Pancreas (tissue), 10 donors: Measurements from ENCODE around the gene EIF4EBP2. TPM values are rescaled to one million over a fixed set of nuclear protein-coding genes. Genes with fewer than 3 reads are reported as not detected.

Experiments
- ATAC-seq, 4 donors: fragments of 200-7000 bp; cut with Tn5 transposase; one replicate each; pipeline versions ENCODE4 v1.8.0 to v1.9.1; 2020; ENCODE audit warnings: mild to moderate bottlenecking in 4 of 4, moderate library complexity in 4 of 4
- DNase-seq, 6 donors: peaks; one replicate each; pipeline ENCODE4 v3.0.0-alpha.2; 2020
- FAIRE-seq: peaks from 2 replicates; lab custom pipeline; 2012; peaks lifted over from hg19 to GRCh38; lab: Jason Lieb, UNC
- H3K27ac ChIP-seq, 4 donors: fragments of 200-600 bp; sonication (generic); 1 replicate in 3 of 4; 2 replicates in 1 of 4; pipeline versions ENCODE4 v1.5.0 to v1.8.0; 2020
- H3K27me3 ChIP-seq, 4 donors: fragments of 200-600 bp; one replicate each; pipeline ENCODE4 v1.8.0; 2021
- H3K36me3 ChIP-seq, 3 donors: fragments of 200-600 bp; sonication (generic) in 1 of 3; one replicate each; pipeline versions ENCODE4 v1.5.0 to v1.8.0; 2020 to 2021
- H3K4me1 ChIP-seq, 3 donors: fragments of 200-600 bp; one replicate each; pipeline ENCODE4 v1.8.0; 2021
- H3K4me3 ChIP-seq, 4 donors: fragments of 200-600 bp; sonication (generic) in 2 of 4; one replicate each; pipeline versions ENCODE4 v1.5.0 to v1.8.0; 2020 to 2021
- H3K9me3 ChIP-seq, 4 donors: fragments of 200-600 bp; one replicate each; pipeline ENCODE4 v1.8.0; 2021
- WGBS, 2 donors: extraction: QIAGEN DNeasy Blood & Tissue Kit; methylation state at CpG; one replicate each; pipeline ENCODE4 v1.1.7; 2013; 5-methylcytosine and 5-hydroxymethylcytosine counted together
- intact Hi-C, 3 donors: fragments of 100-400 bp; cut with DNase I; formaldehyde crosslinking; loops; one replicate each; pipeline versions ENCODE4 v1.11.1 to v1.14.2; 2022
- polyA plus RNA-seq, 2 donors: library from polyadenylated mRNA; stranded (reverse); fragments of 200-250 nt; gene quantifications; one replicate each; pipeline ENCODE4 v1.2.3, GENCODE V29; 2013
- total RNA-seq, 6 donors: library from RNA; stranded (reverse); fragmentation: NEBNext Ultra II Directional in 4 of 6; extraction: Animal tissue kit (Norgen Biotek cat#: 25700) in 4 of 6; gene quantifications; one replicate each; pipeline versions ENCODE4 v1.2.1 to v1.2.4, GENCODE V29; 2021 to 2023
- TF ChIP-seq, protein P1 (sequence below), 4 donors: fragments of 200-600 bp; sonication (generic) in 3 of 4; IDR thresholded peaks; one replicate each; pipeline versions ENCODE4 v1.5.0 to v1.8.0; 2021; ENCODE audit warnings: antibody characterized with exemption in 4 of 4
- donor health status: healthy with polysubstance abuse.
- donor health status: DM: no; HTN: no; CAD: no; lungs with moderate emphysema.
- donor health status: DM: no; HTN: no; CAD: no.
- donor health status: control.
- donor health status: control.
- donor health status: Bipolar disorder and iron deficiency.
- donor health status: DM: yes; HTN: yes; CAD: no.
- donor health status: DM: no; HTN: no; CAD: no.
- donor health status: DM: no; HTN: no; CAD: no.
- donor health status: DM: yes; HTN: yes; CAD: no.

EIF4EBP2 gene
- total and polyA plus RNA-seq, 8 donors = 12.5 to 43.5 (median 30.7) TPM

DNA sequence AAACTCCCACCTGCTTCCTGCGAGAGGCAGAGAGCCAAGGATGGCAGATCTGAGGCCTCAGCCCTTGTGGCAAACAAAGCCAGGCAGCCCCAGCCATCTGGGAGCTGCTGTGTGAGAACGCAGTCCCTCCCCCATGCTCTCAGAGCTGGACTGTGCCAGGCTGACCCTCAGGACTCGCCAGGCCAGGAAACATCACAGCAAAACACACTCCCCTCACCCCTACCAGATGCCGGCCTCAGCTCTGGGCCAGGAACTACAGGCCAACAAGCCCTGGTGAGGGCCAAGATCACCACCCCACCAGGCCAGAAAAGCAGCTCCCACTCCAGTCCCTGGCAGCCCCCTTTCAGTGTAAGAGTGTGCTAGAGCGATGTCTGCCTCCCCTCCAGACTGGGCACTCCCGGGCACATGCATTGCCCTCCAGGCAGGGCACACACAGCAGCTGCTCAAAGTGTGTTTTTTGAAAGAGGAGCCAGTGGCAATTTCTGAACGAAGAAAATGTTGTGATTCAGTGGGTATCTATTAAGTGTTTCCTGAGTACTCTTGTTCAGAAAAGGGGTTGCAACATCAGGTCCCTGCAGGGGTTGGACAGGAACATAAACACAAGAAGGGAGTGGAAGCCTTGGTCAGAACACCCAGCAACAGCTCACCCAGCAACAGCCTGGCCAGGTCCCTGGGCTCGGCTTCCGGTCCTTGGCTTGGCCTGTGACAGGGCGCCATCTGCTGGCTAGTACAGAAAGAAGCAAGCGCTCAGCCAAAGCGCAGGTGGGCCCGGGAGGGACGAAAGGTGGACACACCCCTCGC is 39.8 kb upstream of the EIF4EBP2 start:
- DNase-seq (peak; percentile 80 to 96 (median 90)), FAIRE-seq (no peak), ATAC-seq (peak; percentile 97 to 100 (median 99))
- WGBS, 2 donors = 24 to 61% methylated on average over 15 of the region's 15 CpGs
- no peaks in the 10 kb centered on the region for H3K9me3 ChIP-seq
- H3K27me3 ChIP-seq = no peaks in the 10 kb centered on the region
- peak overlapping the region; percentile 26 to 60 (median 42) for H3K27ac ChIP-seq
- intact Hi-C loops = loop anchor here in 2 of 3 donors (5.0 to 10.0 kb wide), 2 partner anchors 139 to 142 kb away; no protein-coding TSS in a partner anchor
- no peaks in the 10 kb centered on the region for H3K36me3 ChIP-seq
- no peak overlapping the region for H3K4me3 ChIP-seq
- H3K4me1 ChIP-seq = no peaks in the 10 kb centered on the region
- TF ChIP-seq, protein P1, sequence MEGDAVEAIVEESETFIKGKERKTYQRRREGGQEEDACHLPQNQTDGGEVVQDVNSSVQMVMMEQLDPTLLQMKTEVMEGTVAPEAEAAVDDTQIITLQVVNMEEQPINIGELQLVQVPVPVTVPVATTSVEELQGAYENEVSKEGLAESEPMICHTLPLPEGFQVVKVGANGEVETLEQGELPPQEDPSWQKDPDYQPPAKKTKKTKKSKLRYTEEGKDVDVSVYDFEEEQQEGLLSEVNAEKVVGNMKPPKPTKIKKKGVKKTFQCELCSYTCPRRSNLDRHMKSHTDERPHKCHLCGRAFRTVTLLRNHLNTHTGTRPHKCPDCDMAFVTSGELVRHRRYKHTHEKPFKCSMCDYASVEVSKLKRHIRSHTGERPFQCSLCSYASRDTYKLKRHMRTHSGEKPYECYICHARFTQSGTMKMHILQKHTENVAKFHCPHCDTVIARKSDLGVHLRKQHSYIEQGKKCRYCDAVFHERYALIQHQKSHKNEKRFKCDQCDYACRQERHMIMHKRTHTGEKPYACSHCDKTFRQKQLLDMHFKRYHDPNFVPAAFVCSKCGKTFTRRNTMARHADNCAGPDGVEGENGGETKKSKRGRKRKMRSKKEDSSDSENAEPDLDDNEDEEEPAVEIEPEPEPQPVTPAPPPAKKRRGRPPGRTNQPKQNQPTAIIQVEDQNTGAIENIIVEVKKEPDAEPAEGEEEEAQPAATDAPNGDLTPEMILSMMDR (IDR thresholded peaks at IDR 0.05) = peak; percentile 79 to 87 (median 85)

DNA sequence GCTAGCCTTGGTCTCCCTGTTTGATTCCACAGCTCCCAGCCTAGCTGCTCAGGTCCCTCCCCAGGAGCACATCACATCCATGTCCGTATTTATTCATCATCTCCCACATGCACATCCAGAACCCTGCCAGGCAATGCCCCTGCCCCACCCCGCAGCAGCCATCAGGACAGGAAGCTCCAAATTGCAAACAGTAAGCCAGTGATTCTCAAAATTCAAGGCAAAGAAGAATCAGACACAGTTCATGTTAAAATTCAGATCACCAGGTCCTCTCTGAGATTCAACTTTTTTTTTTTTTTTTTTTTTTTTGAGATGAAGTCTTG is 39.2 kb upstream of the EIF4EBP2 start:
- intact Hi-C loops = loop anchor here in 2 of 3 donors (5.0 to 10.0 kb wide), 2 partner anchors 140 to 142 kb away; no protein-coding TSS in a partner anchor
- H3K27me3 ChIP-seq = no peaks in the 10 kb centered on the region
- no peak overlapping the region for H3K27ac ChIP-seq
- H3K9me3 ChIP-seq = no peaks in the 10 kb centered on the region
- ATAC-seq = no peak
- DNase-seq = no peak
- no peak overlapping the region for H3K4me3 ChIP-seq
- 38 to 64% methylated on average over 2 of the region's 2 CpGs for WGBS, 2 donors
- no peak for FAIRE-seq
- TF ChIP-seq, protein P1 (IDR thresholded peaks at IDR 0.05) = peak in 2 of 4 donors; percentile 6
- H3K4me1 ChIP-seq = no peaks in the 10 kb centered on the region
- H3K36me3 ChIP-seq = no peaks in the 10 kb centered on the region

DNA sequence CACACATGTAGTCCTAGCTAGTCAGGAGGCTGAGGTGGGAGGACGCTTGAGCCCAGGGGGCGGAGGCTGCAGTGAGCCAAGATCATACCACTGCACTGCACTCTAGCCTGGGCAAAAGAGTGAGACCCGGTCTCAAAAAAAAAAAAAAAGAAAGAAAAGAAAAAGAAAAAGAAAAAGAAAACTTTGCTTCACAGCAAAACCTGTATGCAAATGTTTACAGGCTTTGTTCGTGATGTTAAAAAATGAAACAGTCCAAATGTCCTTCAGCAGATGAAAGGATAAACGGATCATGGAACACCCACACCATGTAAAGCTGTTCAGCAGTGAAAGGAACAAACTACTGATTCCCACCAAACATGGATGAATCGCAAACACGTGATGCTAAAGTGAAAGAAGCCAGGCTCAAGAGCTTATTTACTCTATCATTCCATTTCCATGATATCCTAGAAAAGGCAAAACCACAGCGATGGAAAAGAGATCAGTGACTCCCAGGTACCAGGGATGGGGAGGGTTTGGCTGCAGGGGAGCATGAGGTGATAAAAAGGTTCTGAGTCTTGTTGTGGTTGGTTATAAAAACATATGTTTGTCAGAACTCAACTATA is 36.6 kb upstream of the EIF4EBP2 start:
- WGBS, 2 donors = 81 to 82% methylated on average over 8 of the region's 8 CpGs
- intact Hi-C loops = loop anchor here in 1 of 3 donors (10.0 kb wide), 1 partner anchor 142 kb away; no protein-coding TSS in a partner anchor
- TF ChIP-seq, protein P1 (IDR thresholded peaks at IDR 0.05) = no peak

DNA sequence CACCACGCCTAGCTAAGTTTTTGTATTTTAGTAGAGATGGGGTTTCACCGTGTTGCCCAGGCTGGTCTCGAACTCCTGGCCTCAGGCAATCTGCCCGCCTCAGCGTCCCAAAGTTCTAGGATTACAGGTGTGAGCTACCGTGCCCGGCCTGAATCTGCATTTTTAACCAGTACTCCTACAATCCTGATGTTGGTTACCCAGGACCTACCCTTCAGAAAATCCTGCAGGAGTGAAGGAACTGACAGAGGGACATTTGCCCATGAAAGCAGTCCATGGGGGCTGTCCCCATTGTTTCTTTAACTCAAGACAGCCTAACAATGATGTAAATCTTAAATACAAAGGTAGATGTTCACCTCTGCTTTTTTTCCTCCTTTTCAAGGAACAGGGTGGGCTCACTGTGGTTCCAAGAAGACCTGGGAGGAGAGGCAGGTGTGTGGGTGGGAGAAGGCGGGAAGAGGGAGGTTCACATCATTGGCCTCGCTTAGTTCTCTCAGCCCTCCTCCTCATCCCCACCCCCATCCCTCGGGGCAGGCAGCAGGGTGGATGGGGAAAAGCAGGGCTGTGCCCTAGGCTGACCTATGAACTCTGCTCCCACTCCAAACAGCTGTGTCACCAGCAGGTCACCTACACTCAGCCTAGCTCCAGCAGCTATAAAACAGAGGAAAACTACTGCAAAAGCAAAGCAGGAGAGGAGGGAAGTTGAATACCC is 35.0 kb upstream of the EIF4EBP2 start:
- WGBS, 2 donors = 79 to 84% methylated on average over 10 of the region's 10 CpGs
- no peaks in the 10 kb centered on the region for H3K36me3 ChIP-seq
- intact Hi-C loops = loop anchor here in 1 of 3 donors (10.0 kb wide), 1 partner anchor 144 kb away; no protein-coding TSS in a partner anchor
- TF ChIP-seq, protein P1 (IDR thresholded peaks at IDR 0.05) = no peak
- H3K27ac ChIP-seq = no peak overlapping the region
- H3K9me3 ChIP-seq = no peaks in the 10 kb centered on the region
- H3K4me3 ChIP-seq = no peak overlapping the region
- ATAC-seq = no peak
- H3K4me1 ChIP-seq = no peaks in the 10 kb centered on the region
- DNase-seq = peak in 1 of 6 donors; percentile 7
- no peaks in the 10 kb centered on the region for H3K27me3 ChIP-seq
- FAIRE-seq = no peak

More for the DNA sequence above, 36.6 kb upstream of the EIF4EBP2 start:
- Histone ChIP-seq H3K4me3 (no peak overlapping the region), H3K4me1 (no peaks in the 10 kb centered on the region), H3K9me3 (no peaks in the 10 kb centered on the region), H3K36me3 (no peaks in the 10 kb centered on the region), H3K27me3 (no peaks in the 10 kb centered on the region), H3K27ac (no peak overlapping the region)
- peak; percentile 32 for FAIRE-seq
- no peak for DNase-seq
- no peak for ATAC-seq
